H9 (cell line): ENCODE results near the gene PBX4. TPM values are rescaled to one million over a fixed set of nuclear protein-coding genes. Genes with fewer than 3 reads are reported as not detected.

Source experiments
- DNase-seq: peaks from one replicate; pipeline ENCODE4 v3.0.0-alpha.2; 2017
- H2AFZ ChIP-seq: one replicate; pipeline ENCODE4 v1.6.1; 2013; ENCODE audit warnings: mild to moderate bottlenecking, low read length, control low read depth, moderate library complexity
- H2AK5ac ChIP-seq: 2 replicates; pipeline ENCODE4 v1.6.1; 2013; ENCODE audit warnings: low read length, control low read depth, mixed read lengths; ENCODE audit not compliant: insufficient read length
- H2BK120ac ChIP-seq: one replicate; pipeline ENCODE4 v1.6.1; 2013; ENCODE audit warnings: low read depth, mild to moderate bottlenecking, low read length, control low read depth, inconsistent platforms; ENCODE audit not compliant: poor library complexity, severe bottlenecking
- H2BK12ac ChIP-seq: 2 replicates; pipeline ENCODE4 v1.6.1; 2013; ENCODE audit warnings: low read length, control low read depth, mixed read lengths, low read depth; ENCODE audit not compliant: insufficient read length
- H2BK15ac ChIP-seq: 2 replicates; pipeline ENCODE4 v1.6.1; 2013; ENCODE audit warnings: low read depth, low read length, control low read depth
- H2BK20ac ChIP-seq: one replicate; pipeline ENCODE4 v1.6.1; 2013; ENCODE audit warnings: low read depth, mild to moderate bottlenecking, low read length, control low read depth, inconsistent platforms; ENCODE audit not compliant: poor library complexity, severe bottlenecking
- H2BK5ac ChIP-seq: 2 replicates; pipeline ENCODE4 v1.6.1; 2013; ENCODE audit warnings: low read length, control low read depth, mixed read lengths; ENCODE audit not compliant: insufficient read length
- H3K14ac ChIP-seq: 2 replicates; pipeline ENCODE4 v1.6.1; 2013; ENCODE audit warnings: low read length, control low read depth; ENCODE audit not compliant: insufficient read depth
- H3K18ac ChIP-seq: 2 replicates; pipeline ENCODE4 v1.6.1; 2013; ENCODE audit warnings: low read depth, mild to moderate bottlenecking, mixed read lengths, low read length, control low read depth; ENCODE audit not compliant: insufficient read length
- H3K23ac ChIP-seq: 2 replicates; pipeline ENCODE4 v1.6.1; 2013; ENCODE audit warnings: low read length, control low read depth, mixed read lengths, low read depth; ENCODE audit not compliant: insufficient read length
- H3K23me2 ChIP-seq: 2 replicates; pipeline ENCODE4 v1.6.1; 2013; ENCODE audit warnings: low read depth, mild to moderate bottlenecking, mixed read lengths, low read length, control low read depth; ENCODE audit not compliant: insufficient read length, poor library complexity, severe bottlenecking
- H3K27ac ChIP-seq: 2 replicates; pipeline ENCODE4 v1.5.1; 2013; ENCODE audit warnings: low read length, control low read depth, mixed read lengths, low read depth; ENCODE audit not compliant: insufficient read length
- H3K27me3 ChIP-seq: 2 replicates; pipeline ENCODE4 v1.6.1; 2013; ENCODE audit warnings: low read length, control low read depth, inconsistent platforms; ENCODE audit not compliant: insufficient read depth
- H3K4ac ChIP-seq: 2 replicates; pipeline ENCODE4 v1.6.1; 2013; ENCODE audit warnings: low read depth, mild to moderate bottlenecking, control low read depth, inconsistent platforms, low read length, moderate library complexity
- H3K4me1 ChIP-seq: 2 replicates; pipeline ENCODE4 v1.6.1; 2013; ENCODE audit warnings: low read length, control low read depth, inconsistent platforms; ENCODE audit not compliant: insufficient read depth
- H3K4me2 ChIP-seq: 2 replicates; pipeline ENCODE4 v1.6.1; 2013; ENCODE audit warnings: low read length, control low read depth, mixed read lengths; ENCODE audit not compliant: insufficient read length, insufficient read depth
- H3K56ac ChIP-seq: 2 replicates; pipeline ENCODE4 v1.6.1; 2013; ENCODE audit warnings: low read depth, mild to moderate bottlenecking, mixed read lengths, low read length, control low read depth; ENCODE audit not compliant: insufficient read length
- H3K79me1 ChIP-seq: 2 replicates; pipeline ENCODE4 v1.6.1; 2013; ENCODE audit warnings: low read depth, mild to moderate bottlenecking, moderate library complexity, low read length, control low read depth, inconsistent platforms; ENCODE audit not compliant: insufficient read depth, poor library complexity, severe bottlenecking
- H3K79me2 ChIP-seq: 2 replicates; pipeline ENCODE4 v1.6.1; 2013; ENCODE audit warnings: low read length, control low read depth, inconsistent platforms; ENCODE audit not compliant: insufficient read depth
- H3K9ac ChIP-seq: 2 replicates; pipeline ENCODE4 v1.6.1; 2013; ENCODE audit warnings: low read length, control low read depth, mixed read lengths; ENCODE audit not compliant: insufficient read length; ENCODE audit errors: extremely low read depth
- H3K9me3 ChIP-seq: one replicate; pipeline ENCODE4 v1.6.1; 2013; ENCODE audit warnings: low read depth, low read length, inconsistent platforms; ENCODE audit not compliant: control insufficient read depth
- H3T11ph ChIP-seq: one replicate; pipeline ENCODE4 v1.6.1; 2013; ENCODE audit warnings: mild to moderate bottlenecking, low read length, control low read depth, inconsistent platforms
- H4K20me1 ChIP-seq: one replicate; pipeline ENCODE4 v1.6.1; 2013; ENCODE audit not compliant: control insufficient read depth, insufficient read length, insufficient read depth
- H4K5ac ChIP-seq: 2 replicates; pipeline ENCODE4 v1.6.1; 2013; ENCODE audit warnings: low read depth, mild to moderate bottlenecking, mixed read lengths, low read length, control low read depth; ENCODE audit not compliant: insufficient read length
- H4K8ac ChIP-seq: replicated peaks from 2 replicates; pipeline ENCODE4 v1.6.1; 2013; ENCODE audit warnings: low read length, control low read depth, mixed read lengths, low read depth; ENCODE audit not compliant: insufficient read length
- H4K91ac ChIP-seq: 2 replicates; pipeline ENCODE4 v1.6.1; 2013; ENCODE audit warnings: low read depth, mild to moderate bottlenecking, moderate library complexity, mixed read lengths, low read length, control low read depth; ENCODE audit not compliant: insufficient read length
- H3K27ac Mint-ChIP-seq, 3 experiments: 2 replicates in 2 of 3; 3 replicates in 1 of 3; pipeline ENCODE4 v1.8.0; 2020 to 2021; ENCODE audit warnings: mixed read lengths in 3 of 3, mild to moderate bottlenecking in 1 of 3, moderate library complexity in 1 of 3
- H3K27me3 Mint-ChIP-seq: 2 replicates; pipeline ENCODE4 v1.8.0; 2021; ENCODE audit warnings: low read depth, mild to moderate bottlenecking, moderate library complexity, mixed read lengths
- H3K36me3 Mint-ChIP-seq, 3 experiments: 2 replicates in 2 of 3; 3 replicates in 1 of 3; pipeline ENCODE4 v1.8.0; 2020 to 2021; ENCODE audit warnings: low read depth in 3 of 3, mixed read lengths in 3 of 3; ENCODE audit not compliant: insufficient read depth in 1 of 3
- H3K4me1 Mint-ChIP-seq, 2 experiments: 2 replicates each; pipeline ENCODE4 v1.8.0; 2020; ENCODE audit warnings: mixed read lengths in 2 of 2
- H3K4me3 Mint-ChIP-seq, 2 experiments: 2 replicates in 1 of 2; 3 replicates in 1 of 2; pipeline ENCODE4 v1.8.0; 2020 to 2021; ENCODE audit warnings: mild to moderate bottlenecking in 2 of 2, mixed read lengths in 2 of 2, moderate library complexity in 1 of 2
- H3K9me3 Mint-ChIP-seq, 2 experiments: 2 replicates in 1 of 2; 3 replicates in 1 of 2; pipeline ENCODE4 v1.8.0; 2020; ENCODE audit warnings: mild to moderate bottlenecking in 2 of 2, mixed read lengths in 2 of 2, moderate library complexity in 1 of 2
- CTCF ChIP-seq: fragments of 200-600 bp; sonication (generic); conservative IDR thresholded peaks from 3 replicates; pipeline ENCODE4 v1.8.0; 2021; ENCODE audit warnings: antibody characterized with exemption, mild to moderate bottlenecking
- WGBS: extraction: QIAGEN DNeasy Blood & Tissue Kit; methylation state at CpG from one replicate; pipeline ENCODE4 v1.1.7; 2013; ENCODE audit warnings: missing lambda C conversion rate, low lambda C conversion rate, mixed read lengths; ENCODE audit not compliant: insufficient read length; ENCODE audit errors: extremely low coverage; 5-methylcytosine and 5-hydroxymethylcytosine counted together
- total RNA-seq: library from RNA; stranded (reverse); gene quantifications from 2 replicates; pipeline ENCODE4 v1.2.1, GENCODE V29; 2021

Gene PBX4
- total RNA-seq, 1 experiment from 2014 or later, result 3.3 TPM

GRCh38 chr19:19635313-19635702 lies 16.8 kb upstream of the PBX4 start:
- Histone ChIP-seq H3K79me1 (no peaks in the 10 kb centered on the region), H4K8ac (no peak overlapping the region), H4K5ac (no peak overlapping the region), H3K4me2 (no peak overlapping the region), H4K91ac (no peak overlapping the region), H3K56ac (no peak overlapping the region), H3K23me2 (no peaks in the 10 kb centered on the region), H2BK120ac (no peak overlapping the region), H3K14ac (no peak overlapping the region), H2BK12ac (no peak overlapping the region), H3K9ac (no peak overlapping the region), H2AK5ac (no peak overlapping the region), H3K4me1 (no peaks in the 10 kb centered on the region), H2BK15ac (no peak overlapping the region), H3K4ac (no peak overlapping the region), H2BK5ac (no peak overlapping the region), H3K9me3 (no peaks in the 10 kb centered on the region), H2BK20ac (no peak overlapping the region), H3K23ac (no peak overlapping the region), H3K79me2 (no peaks in the 10 kb centered on the region), H4K20me1 (no peaks in the 10 kb centered on the region), H3K27me3 (no peaks in the 10 kb centered on the region), H3T11ph (no peak overlapping the region), H2AFZ (no peak overlapping the region), H3K18ac (no peak overlapping the region), H3K27ac (no peak overlapping the region)
- Mint-ChIP-seq H3K27ac (peak overlapping the region in 1 of 3 experiments; percentile 59; a peak in 1 of 7 replicates), H3K9me3 (no peaks in the 10 kb centered on the region; a peak in 1 of 5 replicates), H3K4me3 (peak overlapping the region in 1 of 2 experiments; percentile 38; a peak in 1 of 5 replicates), H3K36me3 (peaks cover 9 to 39% (median 32%) of the 10 kb centered on the region in 3 experiments; a peak in 6 of 7 replicates), H3K4me1 (peaks cover 0 to 4% of the 10 kb centered on the region in 2 experiments; a peak in 1 of 4 replicates), H3K27me3 (no peaks in the 10 kb centered on the region)
- no peak for TF ChIP-seq CTCF
- no peak for DNase-seq
- no CpG with 5 or more reads among the region's 14 CpGs for WGBS
